Ovary (tissue), 9 donors: ENCODE results near the gene ACO1. TPM values are rescaled to one million over a fixed set of nuclear protein-coding genes. Genes with fewer than 3 reads are reported as not detected.

ENCODE experiments used
- DNase-seq, 5 donors: peaks; one replicate each; pipeline ENCODE4 v3.0.0-alpha.2; 2019 to 2020
- H3K27ac ChIP-seq, 2 donors: fragments of 200-600 bp; one replicate each; pipeline versions ENCODE4 v1.5.1 to v1.8.0; 2019 to 2022
- H3K27me3 ChIP-seq: fragments of 200-600 bp; one replicate; pipeline ENCODE4 v1.8.0; 2022
- H3K36me3 ChIP-seq: fragments of 200-600 bp; sonication (generic); one replicate; pipeline ENCODE4 v1.5.1; 2019
- H3K4me1 ChIP-seq: one replicate; pipeline ENCODE4 v1.8.1; 2013; ENCODE audit warnings: mild to moderate bottlenecking, moderate library complexity; ENCODE audit not compliant: insufficient read depth
- H3K4me3 ChIP-seq: fragments of 200-600 bp; sonication (generic); one replicate; pipeline ENCODE4 v1.5.1; 2017
- H3K9me3 ChIP-seq, 2 donors: fragments of 200-600 bp in 1 of 2; sonication (generic) in 1 of 2; one replicate each; pipeline versions ENCODE4 v1.5.1 to v1.8.1; 2013 to 2019; ENCODE audit warnings: mild to moderate bottlenecking in 1 of 2, moderate library complexity in 1 of 2
- EP300 ChIP-seq: sonication (generic); formaldehyde crosslinking; IDR thresholded peaks from one replicate; pipeline ENCODE4 v1.6.1; 2017; ENCODE audit warnings: antibody characterized with exemption
- POLR2A ChIP-seq: fragments of 450-650 bp; IDR thresholded peaks from one replicate; pipeline ENCODE4 v1.6.1; 2017; ENCODE audit warnings: antibody characterized with exemption, mild to moderate bottlenecking, moderate library complexity
- WGBS, 3 donors: extraction: QIAGEN DNeasy Blood & Tissue Kit in 1 of 3; methylation state at CpG; one replicate each; pipeline versions ENCODE4 v1.1.5 to v1.1.7; 2013 to 2017; 5-methylcytosine and 5-hydroxymethylcytosine counted together
- intact Hi-C, 4 donors: fragments of 100-400 bp; cut with DNase I; formaldehyde crosslinking; loops; one replicate each; pipeline versions ENCODE4 v1.11.0 to v1.15.1; 2022 to 2023
- polyA plus RNA-seq, 2 donors: library from polyadenylated mRNA; stranded (reverse); fragments of 200-250 nt in 1 of 2; fragments of 350-450 nt in 1 of 2; fragmentation: Illumina TruSeq in 1 of 2; extraction: RNeasy Lipid Tissue Mini Kit (QIAGEN cat#74804) in 1 of 2; gene quantifications; one replicate each; pipeline ENCODE4 v1.2.3, GENCODE V29; 2013 to 2014
- total RNA-seq, 7 donors: library from RNA; depleted of rRNA in 2 of 7; stranded (reverse); fragments of >200 nt in 2 of 7; fragmentation: NEBNext Ultra II Directional in 3 of 7; extraction: Animal tissue kit (Norgen Biotek cat#: 25700) in 3 of 7; gene quantifications; one replicate each; pipeline versions ENCODE4 v1.1.0 to v1.2.4, GENCODE V29; 2016 to 2023
- TF ChIP-seq, protein P1 (sequence below), 3 donors: fragments of 450-650 bp in 2 of 3; fragments of 200-600 bp in 1 of 3; IDR thresholded peaks; one replicate each; pipeline versions ENCODE4 v1.5.1 to v1.8.0; 2016 to 2022; ENCODE audit warnings: antibody characterized with exemption in 3 of 3, mild to moderate bottlenecking in 1 of 3
- donor health status: DM: no; HTN: no; CAD: no; lungs with moderate emphysema.
- donor health status: DM: no; HTN: no; CAD: no.
- donor health status: Bipolar disorder and iron deficiency.
- donor health status: DM: yes; HTN: yes; CAD: no.
- donor health status: DM: no; HTN: no; CAD: no.
- donor health status: DM: yes; HTN: yes; CAD: no.

ACO1 gene
- total and polyA plus RNA-seq, 9 donors: 15.6 to 111 (median 30.5) TPM

DNA sequence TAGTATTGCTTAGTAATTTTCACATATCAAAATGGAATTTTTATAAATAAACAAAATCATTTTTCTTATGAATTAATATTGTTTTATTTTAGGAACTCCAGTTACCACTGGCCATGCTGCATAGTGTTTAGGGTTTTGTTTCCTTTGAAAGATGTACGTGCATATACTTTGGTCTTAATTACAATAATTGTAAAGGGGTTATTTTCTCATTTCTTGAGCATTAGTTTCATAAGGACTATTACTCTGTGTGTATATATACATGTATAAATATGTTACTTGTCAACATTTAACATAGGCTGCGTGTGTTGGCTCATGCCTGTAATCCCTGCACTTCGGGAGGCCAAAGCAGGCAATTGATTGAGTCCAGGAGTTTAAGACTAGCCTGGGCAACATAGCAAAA, 21.6 kb downstream of the ACO1 start:
- WGBS, 3 donors: 95 to 99% (median 96%) methylated on average over 3 of the region's 3 CpGs
- Histone ChIP-seq H3K4me3 (no peak overlapping the region), H3K27ac (no peak overlapping the region), H3K27me3 (no peaks in the 10 kb centered on the region), H3K4me1 (no peaks in the 10 kb centered on the region), H3K9me3 (no peaks in the 10 kb centered on the region), H3K36me3 (no peaks in the 10 kb centered on the region)
- intact Hi-C loops: no loop called here
- TF ChIP-seq, protein P1, sequence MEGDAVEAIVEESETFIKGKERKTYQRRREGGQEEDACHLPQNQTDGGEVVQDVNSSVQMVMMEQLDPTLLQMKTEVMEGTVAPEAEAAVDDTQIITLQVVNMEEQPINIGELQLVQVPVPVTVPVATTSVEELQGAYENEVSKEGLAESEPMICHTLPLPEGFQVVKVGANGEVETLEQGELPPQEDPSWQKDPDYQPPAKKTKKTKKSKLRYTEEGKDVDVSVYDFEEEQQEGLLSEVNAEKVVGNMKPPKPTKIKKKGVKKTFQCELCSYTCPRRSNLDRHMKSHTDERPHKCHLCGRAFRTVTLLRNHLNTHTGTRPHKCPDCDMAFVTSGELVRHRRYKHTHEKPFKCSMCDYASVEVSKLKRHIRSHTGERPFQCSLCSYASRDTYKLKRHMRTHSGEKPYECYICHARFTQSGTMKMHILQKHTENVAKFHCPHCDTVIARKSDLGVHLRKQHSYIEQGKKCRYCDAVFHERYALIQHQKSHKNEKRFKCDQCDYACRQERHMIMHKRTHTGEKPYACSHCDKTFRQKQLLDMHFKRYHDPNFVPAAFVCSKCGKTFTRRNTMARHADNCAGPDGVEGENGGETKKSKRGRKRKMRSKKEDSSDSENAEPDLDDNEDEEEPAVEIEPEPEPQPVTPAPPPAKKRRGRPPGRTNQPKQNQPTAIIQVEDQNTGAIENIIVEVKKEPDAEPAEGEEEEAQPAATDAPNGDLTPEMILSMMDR (IDR thresholded peaks at IDR 0.05): no peak
- TF ChIP-seq EP300 (no peak), POLR2A (no peak)
- no peak for DNase-seq

DNA sequence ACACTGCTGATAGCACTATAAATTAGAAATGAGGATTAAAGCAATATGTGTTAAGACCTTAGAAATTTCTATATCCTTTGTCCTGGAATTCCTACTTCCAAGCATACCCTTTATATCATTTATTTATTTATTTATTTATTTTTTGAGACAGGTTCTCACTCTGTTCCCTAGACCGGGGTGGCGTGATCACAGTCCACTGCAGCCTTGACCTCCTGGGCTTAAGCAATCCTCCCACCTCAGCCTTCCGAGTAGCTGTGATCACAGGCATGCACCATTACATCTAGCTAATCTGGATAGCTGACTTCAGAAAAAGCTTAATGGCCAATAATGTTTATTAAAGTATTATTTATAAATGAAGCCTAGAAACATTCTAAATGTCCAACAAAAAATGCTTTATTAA, 27.3 kb downstream of the ACO1 start:
- Histone ChIP-seq H3K4me3 (no peak overlapping the region), H3K4me1 (peaks cover 2% of the 10 kb centered on the region), H3K27ac (no peak overlapping the region), H3K9me3 (no peaks in the 10 kb centered on the region), H3K36me3 (no peaks in the 10 kb centered on the region), H3K27me3 (no peaks in the 10 kb centered on the region)
- TF ChIP-seq, protein P1 (IDR thresholded peaks at IDR 0.05): no peak
- no peak for TF ChIP-seq POLR2A
- TF ChIP-seq EP300: no peak
- intact Hi-C loops: no loop called here
- DNase-seq: no peak
- WGBS, 3 donors: 76 to 83% (median 80%) methylated on average over 3 of the region's 3 CpGs

DNA sequence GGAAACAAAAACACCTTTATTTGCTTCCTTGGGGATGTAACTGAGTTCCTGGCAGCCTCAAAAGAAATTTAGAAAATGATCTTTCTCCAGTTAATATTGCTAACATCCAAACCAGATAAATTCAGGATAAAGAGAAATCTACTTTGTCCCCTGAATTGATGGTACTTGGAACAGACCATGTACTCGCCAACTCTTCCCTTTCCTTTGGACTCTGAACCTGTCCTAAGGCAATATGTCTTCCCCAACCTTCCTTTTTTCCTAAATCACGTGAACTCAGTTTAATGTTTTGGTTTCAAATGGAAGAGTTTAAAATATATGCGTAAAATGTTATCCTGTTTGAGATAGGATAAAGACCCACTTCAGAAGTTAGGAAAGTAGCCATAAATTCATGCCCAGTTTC, 28.0 kb downstream of the ACO1 start:
- TF ChIP-seq, protein P1 (IDR thresholded peaks at IDR 0.05): no peak
- H3K27ac ChIP-seq: no peak overlapping the region
- intact Hi-C loops: no loop called here
- no peaks in the 10 kb centered on the region for H3K27me3 ChIP-seq
- no peaks in the 10 kb centered on the region for H3K9me3 ChIP-seq
- H3K4me3 ChIP-seq: no peak overlapping the region
- 61 to 82% (median 63%) methylated on average over 3 of the region's 3 CpGs for WGBS, 3 donors
- H3K4me1 ChIP-seq: peaks cover 2% of the 10 kb centered on the region
- no peaks in the 10 kb centered on the region for H3K36me3 ChIP-seq
- DNase-seq: no peak

DNA sequence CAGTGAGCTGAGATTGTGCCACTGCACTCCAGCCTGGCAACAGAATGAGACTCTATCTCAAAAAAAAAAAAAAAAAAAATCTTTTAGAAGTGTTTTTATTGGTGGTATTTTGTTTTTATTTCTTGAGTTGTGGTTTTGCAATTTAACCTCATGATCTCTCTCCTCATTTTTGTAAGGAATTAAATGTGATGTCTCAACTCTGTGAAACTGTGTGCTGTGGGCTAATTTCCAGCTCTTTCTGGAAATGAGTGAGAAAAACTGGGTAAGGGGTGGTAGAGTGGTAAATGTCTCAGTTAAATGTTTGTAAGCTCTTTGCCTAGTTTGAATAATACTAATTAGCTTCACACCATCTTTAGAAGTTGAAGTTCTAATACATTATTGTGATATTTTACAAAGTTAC, 29.0 kb downstream of the ACO1 start:
- Histone ChIP-seq H3K9me3 (no peaks in the 10 kb centered on the region), H3K27ac (no peak overlapping the region), H3K4me3 (no peak overlapping the region), H3K36me3 (no peaks in the 10 kb centered on the region), H3K4me1 (peaks cover 2% of the 10 kb centered on the region), H3K27me3 (no peaks in the 10 kb centered on the region)
- no peak for DNase-seq
- TF ChIP-seq, protein P1 (IDR thresholded peaks at IDR 0.05): no peak
- TF ChIP-seq EP300 (no peak), POLR2A (no peak)
- intact Hi-C loops: no loop called here

DNA sequence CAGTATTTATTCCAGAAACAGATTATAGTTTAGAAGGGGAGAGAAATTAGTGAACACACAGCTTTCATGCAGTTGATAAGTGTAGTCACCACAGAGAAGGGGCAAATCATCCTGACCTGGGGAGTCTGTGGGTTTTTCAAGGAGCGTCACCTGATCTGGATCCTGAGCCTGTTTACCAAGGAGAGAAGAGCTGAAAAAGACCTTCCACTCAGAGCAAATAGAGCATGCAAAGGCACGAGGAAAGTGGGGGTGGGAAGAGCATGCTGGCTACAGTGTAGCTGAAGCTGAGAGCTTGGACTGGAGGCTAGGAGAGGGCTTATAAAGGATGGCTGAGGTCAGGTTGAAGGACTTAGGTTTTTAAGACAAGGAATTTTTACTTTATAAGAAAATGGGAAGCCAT, 30.4 kb downstream of the ACO1 start:
- Histone ChIP-seq H3K27me3 (no peaks in the 10 kb centered on the region), H3K4me3 (no peak overlapping the region), H3K4me1 (peaks cover 3% of the 10 kb centered on the region), H3K9me3 (no peaks in the 10 kb centered on the region), H3K36me3 (no peaks in the 10 kb centered on the region), H3K27ac (no peak overlapping the region)
- WGBS, 3 donors: 92 to 94% (median 93%) methylated on average over 2 of the region's 2 CpGs
- intact Hi-C loops: loop anchor here in 1 of 4 donors (5.0 kb wide), 1 partner anchor 48 kb away; no protein-coding TSS in a partner anchor
- DNase-seq: no peak
- TF ChIP-seq EP300 (no peak), POLR2A (no peak)
- TF ChIP-seq, protein P1 (IDR thresholded peaks at IDR 0.05): no peak
